ENCODE measurements around the gene ATRNL1.
A peak's percentile ranks its signal among the peaks of the same experiment; 100 is the strongest.
"Not testable (repeated sequence)": the region's sequence is repeated elsewhere in the genome, so short reads cannot be mapped to it uniquely, and the experiment has no call there.

The ATRNL1 gene

GRCh38 chr10:115093776-115094408 lies 727 bp downstream of the ATRNL1 start:
- DNase-seq = peak in 1 of 2 experiments; percentile 1

GRCh38 chr10:115094416-115095140 lies 1.4 kb downstream of the ATRNL1 start:
- DNase-seq = no peak

GRCh38 chr10:115095758-115096157 lies 2.6 kb downstream of the ATRNL1 start:
- no peak for DNase-seq

- DNase-seq = no peak
Observed at GRCh38 chr10:115103700-115104099, 10.5 kb downstream of the ATRNL1 start.

GRCh38 chr10:115105411-115105810 lies 12.2 kb downstream of the ATRNL1 start:
- not testable (repeated sequence) for DNase-seq

GRCh38 chr10:115107830-115108229 lies 14.7 kb downstream of the ATRNL1 start:
- DNase-seq = no peak

GRCh38 chr10:115117301-115117700 lies 24.1 kb downstream of the ATRNL1 start:
- no peak for DNase-seq

- no peak for DNase-seq
Observed at GRCh38 chr10:115118346-115118745, 25.2 kb downstream of the ATRNL1 start.

- no peak for DNase-seq
Observed at GRCh38 chr10:115125505-115125904, 32.3 kb downstream of the ATRNL1 start.

GRCh38 chr10:115129752-115130151 lies 36.6 kb downstream of the ATRNL1 start:
- no peak for DNase-seq

- DNase-seq = no peak
Observed at GRCh38 chr10:115136616-115137015, 43.5 kb downstream of the ATRNL1 start.

- no peak for DNase-seq
Observed at GRCh38 chr10:115141254-115141653, 48.1 kb downstream of the ATRNL1 start.

GRCh38 chr10:115157357-115157756 lies 64.2 kb downstream of the ATRNL1 start:
- no peak for DNase-seq

- no peak for DNase-seq
Observed at GRCh38 chr10:115163129-115163528, 70.0 kb downstream of the ATRNL1 start.

GRCh38 chr10:115164220-115164619 lies 71.1 kb downstream of the ATRNL1 start:
- no peak for DNase-seq

GRCh38 chr10:115167751-115168150 lies 74.6 kb downstream of the ATRNL1 start:
- no peak for DNase-seq

- DNase-seq = no peak
Observed at GRCh38 chr10:115171392-115171960, 78.3 kb downstream of the ATRNL1 start.

- DNase-seq = no peak
Observed at GRCh38 chr10:115173915-115174443, 80.8 kb downstream of the ATRNL1 start.

- not testable (repeated sequence) for DNase-seq
Observed at GRCh38 chr10:115207276-115207675, 114.1 kb downstream of the ATRNL1 start.

GRCh38 chr10:115209133-115209532 lies 116.0 kb downstream of the ATRNL1 start:
- DNase-seq = no peak

GRCh38 chr10:115214829-115215228 lies 121.7 kb downstream of the ATRNL1 start:
- DNase-seq = no peak

GRCh38 chr10:115219203-115219602 lies 126.0 kb downstream of the ATRNL1 start:
- no peak for DNase-seq

- DNase-seq = no peak
Observed at GRCh38 chr10:115222039-115222438, 128.9 kb downstream of the ATRNL1 start.

- no peak for DNase-seq
Observed at GRCh38 chr10:115239761-115240160, 146.6 kb downstream of the ATRNL1 start.

Measured in stimulated activated CD4-positive, alpha-beta T cell treated with anti-CD3 and anti-CD28 coated beads, Interleukin-4, amount 100 ng/mL, for 4 hours (primary cell).